ENCODE results near the gene PPFIA4. TPM values are rescaled to one million over a fixed set of nuclear protein-coding genes. Genes with fewer than 3 reads are reported as not detected.

PPFIA4 gene
- total and polyA plus RNA-seq, 7 donors, result 8.3 to 99.8 (median 29.1) TPM

GRCh38 chr1:203113308-203113707 is 87.0 kb downstream of the PPFIA4 start:
- 67 to 93% (median 92%) methylated on average over 4 of the region's 4 CpGs for WGBS, 3 donors
- Histone ChIP-seq H3K4me1 (peaks cover 22% of the 10 kb centered on the region), H3K27me3 (ENCODE audit: insufficient read depth in 3 of 3, low read length in 2 of 3) (no peaks in the 10 kb centered on the region), H3K9me3 (no peaks in the 10 kb centered on the region), H3K4me3 (no peak overlapping the region), H3K36me3 (ENCODE audit: insufficient read depth in 1 of 2, low read depth in 1 of 2) (no peaks in the 10 kb centered on the region), H3K27ac (no peak overlapping the region)
- no peak for DNase-seq
- intact Hi-C loops (cut with DNase I), result loop anchor here in 1 of 2 donors (5.0 kb wide), 1 partner anchor 71 kb away; no protein-coding TSS in a partner anchor
- no peak for ATAC-seq
- TF ChIP-seq CTCF (IDR thresholded peaks at IDR 0.05), result no peak

- H3K4me1 ChIP-seq, result peaks cover 24% of the 10 kb centered on the region
- intact Hi-C loops (cut with DNase I), result loop anchor here in 1 of 2 donors (5.0 kb wide), 1 partner anchor 72 kb away; no protein-coding TSS in a partner anchor
- H3K4me3 ChIP-seq, result no peak overlapping the region
- H3K27me3 ChIP-seq (ENCODE audit: insufficient read depth in 3 of 3, low read length in 2 of 3), result no peaks in the 10 kb centered on the region
- H3K9me3 ChIP-seq, result no peaks in the 10 kb centered on the region
- no peaks in the 10 kb centered on the region for H3K36me3 ChIP-seq (ENCODE audit: insufficient read depth in 1 of 2, low read depth in 1 of 2)
- no peak for TF ChIP-seq CTCF (IDR thresholded peaks at IDR 0.05)
- H3K27ac ChIP-seq, result no peak overlapping the region
- WGBS, 3 donors, result 77 to 86% (median 79%) methylated on average over 7 of the region's 7 CpGs
- DNase-seq (no peak), ATAC-seq (no peak)
Measured at GRCh38 chr1:203114202-203114601, 87.9 kb downstream of the PPFIA4 start.

- intact Hi-C loops (cut with DNase I), result loop anchor here (2.0 to 5.0 kb wide), 2 partner anchors 103 to 151 kb away; no protein-coding TSS in a partner anchor
- Histone ChIP-seq H3K36me3 (ENCODE audit: insufficient read depth in 1 of 2, low read depth in 1 of 2) (no peaks in the 10 kb centered on the region), H3K4me1 (peaks cover 24% of the 10 kb centered on the region), H3K4me3 (no peak overlapping the region), H3K9me3 (no peaks in the 10 kb centered on the region), H3K27me3 (ENCODE audit: insufficient read depth in 3 of 3, low read length in 2 of 3) (peaks cover 0 to 15% (median 0%) of the 10 kb centered on the region in 3 donors), H3K27ac (peak overlapping the region; percentile 41)
- WGBS, 3 donors, result 40 to 51% (median 41%) methylated on average over 9 to 10 of the region's 10 CpGs
- peak; percentile 30 to 76 (median 70) for ATAC-seq
- no peak for TF ChIP-seq CTCF (IDR thresholded peaks at IDR 0.05)
- DNase-seq, result peak; percentile 52 to 67
Measured at GRCh38 chr1:203116091-203116820, 90.0 kb downstream of the PPFIA4 start.

GRCh38 chr1:203117611-203118575 is 91.6 kb downstream of the PPFIA4 start:
- H3K36me3 ChIP-seq (ENCODE audit: insufficient read depth in 1 of 2, low read depth in 1 of 2), result no peaks in the 10 kb centered on the region
- WGBS, 3 donors, result 27 to 36% (median 35%) methylated on average over 32 to 35 of the region's 35 CpGs
- DNase-seq, result peak; percentile 83 to 90
- H3K9me3 ChIP-seq, result no peaks in the 10 kb centered on the region
- ATAC-seq, result peak; percentile 93 to 98 (median 93)
- peaks cover 24% of the 10 kb centered on the region for H3K4me1 ChIP-seq
- peak; percentile 80 for TF ChIP-seq CTCF (IDR thresholded peaks at IDR 0.05)
- intact Hi-C loops (cut with DNase I), result loop anchor here (1.0 to 5.0 kb wide), 3 partner anchors 98 to 149 kb away; no protein-coding TSS in a partner anchor
- peak overlapping the region; percentile 3 for H3K27ac ChIP-seq
- H3K4me3 ChIP-seq, result peak overlapping the region; percentile 31
- H3K27me3 ChIP-seq (ENCODE audit: insufficient read depth in 3 of 3, low read length in 2 of 3), result peaks cover 0 to 24% (median 0%) of the 10 kb centered on the region in 3 donors
